Measurements from ENCODE around the gene ZNF804A. TPM values are rescaled to one million over a fixed set of nuclear protein-coding genes. Genes with fewer than 3 reads are reported as not detected.
A peak's percentile ranks its signal among the peaks of the same experiment; 100 is the strongest.

The ZNF804A gene
- total and polyA plus RNA-seq, 8 donors, result 0.03 to 3.7 (median 0.33) TPM; not detected in 2

DNA sequence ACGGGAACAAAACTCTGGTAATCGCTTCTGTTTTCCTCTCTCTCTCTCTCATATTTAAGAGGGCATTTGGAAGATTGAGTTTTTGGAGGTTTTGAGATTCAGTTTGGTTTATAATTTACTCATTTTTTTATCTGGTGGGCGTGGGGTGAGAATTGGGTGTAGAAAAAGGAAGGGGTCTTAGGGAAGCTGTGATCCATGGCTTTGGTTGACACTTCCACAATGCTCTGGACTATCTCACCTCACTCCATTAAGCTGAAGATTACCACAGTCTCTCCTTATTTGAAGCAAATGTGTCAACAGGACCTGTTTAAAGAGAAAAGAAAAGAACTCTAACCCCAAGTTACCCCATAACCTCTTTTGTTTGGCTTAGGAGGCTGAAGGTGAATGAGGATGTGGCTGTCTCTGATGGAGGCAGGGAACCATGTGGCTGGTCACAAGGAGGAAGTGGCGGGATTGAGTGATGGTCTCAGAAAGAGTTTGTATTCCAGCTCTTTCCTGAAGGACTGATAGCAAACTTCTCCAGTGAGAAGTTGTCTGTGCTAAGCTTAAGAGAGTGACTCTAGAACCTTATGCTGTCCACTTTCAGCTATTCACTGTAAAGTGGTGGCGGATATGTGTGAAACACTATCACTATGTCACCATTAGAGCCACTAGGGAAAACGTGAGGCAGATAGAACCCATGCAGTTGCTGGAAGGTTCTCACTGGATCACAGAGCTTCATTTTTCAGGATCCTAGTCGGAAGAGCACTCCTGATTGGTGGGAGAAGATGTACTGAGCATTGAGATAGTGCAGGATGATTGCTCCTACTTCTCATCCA lies 934 bp downstream of the ZNF804A start:
- H3K27me3 ChIP-seq, result peaks cover 0 to 31% (median 30%) of the 10 kb centered on the region in 3 donors
- H3K4me3 ChIP-seq, result peak overlapping the region; percentile 57 to 79 (median 61)
- peaks cover 6 to 20% (median 10%) of the 10 kb centered on the region in 4 donors for H3K4me1 ChIP-seq
- H3K27ac ChIP-seq, result peak overlapping the region in 4 of 5 donors; percentile 47 to 82 (median 66)
- TF ChIP-seq EP300 (IDR thresholded peaks at IDR 0.05), result no peak
- TF ChIP-seq, protein P1, sequence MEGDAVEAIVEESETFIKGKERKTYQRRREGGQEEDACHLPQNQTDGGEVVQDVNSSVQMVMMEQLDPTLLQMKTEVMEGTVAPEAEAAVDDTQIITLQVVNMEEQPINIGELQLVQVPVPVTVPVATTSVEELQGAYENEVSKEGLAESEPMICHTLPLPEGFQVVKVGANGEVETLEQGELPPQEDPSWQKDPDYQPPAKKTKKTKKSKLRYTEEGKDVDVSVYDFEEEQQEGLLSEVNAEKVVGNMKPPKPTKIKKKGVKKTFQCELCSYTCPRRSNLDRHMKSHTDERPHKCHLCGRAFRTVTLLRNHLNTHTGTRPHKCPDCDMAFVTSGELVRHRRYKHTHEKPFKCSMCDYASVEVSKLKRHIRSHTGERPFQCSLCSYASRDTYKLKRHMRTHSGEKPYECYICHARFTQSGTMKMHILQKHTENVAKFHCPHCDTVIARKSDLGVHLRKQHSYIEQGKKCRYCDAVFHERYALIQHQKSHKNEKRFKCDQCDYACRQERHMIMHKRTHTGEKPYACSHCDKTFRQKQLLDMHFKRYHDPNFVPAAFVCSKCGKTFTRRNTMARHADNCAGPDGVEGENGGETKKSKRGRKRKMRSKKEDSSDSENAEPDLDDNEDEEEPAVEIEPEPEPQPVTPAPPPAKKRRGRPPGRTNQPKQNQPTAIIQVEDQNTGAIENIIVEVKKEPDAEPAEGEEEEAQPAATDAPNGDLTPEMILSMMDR (IDR thresholded peaks at IDR 0.05), result no peak
- TF ChIP-seq POLR2AphosphoS5 (IDR thresholded peaks at IDR 0.05), result no peak
- TF ChIP-seq POLR2A (IDR thresholded peaks at IDR 0.05), result no peak
- H3K9me3 ChIP-seq, result no peaks in the 10 kb centered on the region
- WGBS, 5 donors, result 31 to 43% (median 39%) methylated on average over 7 of the region's 7 CpGs
- peak in 1 of 2 donors; percentile 35 for DNase-seq
- intact Hi-C loops (cut with DNase I; ENCODE audit: low total_unique reads), result no loop called here
- no peaks in the 10 kb centered on the region for H3K36me3 ChIP-seq

DNA sequence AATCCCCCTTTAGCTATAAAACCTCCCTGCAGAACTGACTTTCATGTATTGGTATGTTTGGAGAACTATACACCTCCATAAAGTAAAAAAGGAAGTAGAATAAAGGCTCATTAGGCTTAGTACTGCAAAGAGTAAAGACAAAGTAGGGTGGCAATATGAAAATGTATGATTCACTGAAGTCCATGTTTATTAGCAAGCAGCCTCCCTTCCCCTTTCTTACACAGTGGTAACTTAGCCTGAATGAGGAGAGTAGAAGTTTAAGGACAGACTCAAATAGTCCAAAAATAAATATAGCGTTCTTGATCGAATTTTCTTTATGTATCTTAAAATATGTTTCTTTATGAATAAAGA lies 1.5 kb downstream of the ZNF804A start:
- H3K27ac ChIP-seq, result peak overlapping the region in 1 of 5 donors; percentile 66
- WGBS, 5 donors, result 66 to 83% (median 78%) methylated on average over 2 of the region's 2 CpGs
- H3K4me3 ChIP-seq, result no peak overlapping the region
- peaks cover 6 to 20% (median 10%) of the 10 kb centered on the region in 4 donors for H3K4me1 ChIP-seq
- DNase-seq, result no peak
- intact Hi-C loops (cut with DNase I; ENCODE audit: low total_unique reads), result no loop called here
- peaks cover 0 to 31% (median 30%) of the 10 kb centered on the region in 3 donors for H3K27me3 ChIP-seq
- TF ChIP-seq POLR2AphosphoS5 (IDR thresholded peaks at IDR 0.05) (no peak), EP300 (IDR thresholded peaks at IDR 0.05) (no peak)
- TF ChIP-seq, protein P1 (IDR thresholded peaks at IDR 0.05), result no peak
- H3K36me3 ChIP-seq, result no peaks in the 10 kb centered on the region
- no peaks in the 10 kb centered on the region for H3K9me3 ChIP-seq

DNA sequence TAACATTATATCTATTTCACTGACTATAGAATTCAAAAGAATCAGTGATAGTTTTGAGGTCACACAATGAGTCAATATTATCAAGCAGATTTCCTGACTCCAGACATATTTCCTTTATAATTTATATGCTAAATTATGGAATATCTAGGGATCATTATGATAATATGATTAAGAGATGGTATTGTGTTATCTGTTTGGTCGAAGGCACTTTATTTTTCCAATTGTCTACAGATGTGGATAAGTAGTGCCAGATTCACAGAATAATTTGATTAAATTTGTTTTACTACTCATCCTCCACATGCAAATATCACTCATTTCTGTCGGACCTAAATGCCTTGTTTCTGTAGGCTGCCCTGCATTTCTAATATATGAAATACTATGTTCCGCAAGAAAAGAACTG lies 4.4 kb downstream of the ZNF804A start:
- 81 to 91% (median 90%) methylated on average over 3 of the region's 3 CpGs for WGBS, 5 donors
- H3K4me1 ChIP-seq, result peaks cover under 1 to 12% (median 9%) of the 10 kb centered on the region in 4 donors
- intact Hi-C loops (cut with DNase I; ENCODE audit: low total_unique reads), result no loop called here

DNA sequence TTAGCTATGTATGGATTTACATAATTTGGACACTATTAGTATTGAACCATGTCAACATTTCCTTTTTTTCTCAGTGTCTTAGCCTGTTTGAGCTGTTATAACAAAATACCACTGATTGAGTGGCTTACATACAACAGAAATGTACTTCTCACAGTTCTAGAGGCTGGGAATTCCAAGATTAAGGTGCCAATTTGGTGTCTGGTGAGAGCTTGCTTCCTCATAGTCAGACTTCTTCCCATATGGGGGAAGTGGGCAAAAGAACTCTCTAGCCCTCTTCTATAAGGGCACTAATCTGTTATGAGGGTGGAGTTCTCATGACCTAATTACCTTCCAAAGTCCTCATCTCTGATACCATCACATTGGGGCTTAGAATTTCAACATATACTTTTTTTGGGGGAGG lies 12.6 kb downstream of the ZNF804A start:
- Histone ChIP-seq H3K27ac (no peak overlapping the region), H3K4me1 (no peaks in the 10 kb centered on the region), H3K27me3 (no peaks in the 10 kb centered on the region), H3K36me3 (no peaks in the 10 kb centered on the region), H3K4me3 (no peak overlapping the region), H3K9me3 (peaks cover 0 to 21% (median 2%) of the 10 kb centered on the region in 4 donors)
- no peak for DNase-seq
- TF ChIP-seq EP300 (IDR thresholded peaks at IDR 0.05), result no peak
- intact Hi-C loops (cut with DNase I; ENCODE audit: low total_unique reads), result no loop called here

More for the DNA sequence above, 4.4 kb downstream of the ZNF804A start:
- peaks cover 0 to 21% (median 20%) of the 10 kb centered on the region in 3 donors for H3K27me3 ChIP-seq
- no peaks in the 10 kb centered on the region for H3K9me3 ChIP-seq
- no peaks in the 10 kb centered on the region for H3K36me3 ChIP-seq
- no peak for TF ChIP-seq POLR2AphosphoS5 (IDR thresholded peaks at IDR 0.05)
- no peak for TF ChIP-seq EP300 (IDR thresholded peaks at IDR 0.05)
- TF ChIP-seq, protein P1 (IDR thresholded peaks at IDR 0.05), result no peak
- TF ChIP-seq POLR2A (IDR thresholded peaks at IDR 0.05), result no peak
- no peak overlapping the region for H3K4me3 ChIP-seq
- no peak overlapping the region for H3K27ac ChIP-seq
- DNase-seq, result no peak
